Measurements from ENCODE around the gene CADPS.

- no peak for TF ChIP-seq CTCF (IDR thresholded peaks at IDR 0.05; ENCODE audit: poor library complexity, severe bottlenecking)
- no peak for TF ChIP-seq RAD21 (conservative IDR thresholded peaks at IDR 0.05)
- no peak for TF ChIP-seq POLR2AphosphoS5 (IDR thresholded peaks at IDR 0.05)
- TF ChIP-seq EZH2 (IDR thresholded peaks at IDR 0.05; ENCODE audit: borderline replicate concordance, insufficient read depth, low read length, poor library complexity, severe bottlenecking) = no peak
- no peak for TF ChIP-seq REST (IDR thresholded peaks at IDR 0.05; ENCODE audit: borderline replicate concordance)
- TF ChIP-seq MXI1 (conservative IDR thresholded peaks at IDR 0.05; ENCODE audit: poor library complexity, severe bottlenecking) = no peak
Observed at GRCh38 chr3:62361261-62361660, 514.0 kb downstream of the CADPS start.

All from neural cell (in vitro differentiated cells).